ENCODE data around the gene PLCB1. TPM values are rescaled to one million over a fixed set of nuclear protein-coding genes. Genes with fewer than 3 reads are reported as not detected.

Gene PLCB1
- polyA plus RNA-seq, 1 experiment, result 13.5 TPM

Small RNAs within 50 kb of the gene (small RNA-seq; reads per million reads assigned to genes)
- gene AL445567.1 (ENCODE audit: insufficient read length, low read depth, low replicate concordance) (not detected), gene RNU105B (ENCODE audit: insufficient read length, low read depth, low replicate concordance) (not detected)

Other genes with a start within 250 kb of the PLCB1 start
- gene HAO1, start 191.8 kb upstream of the PLCB1 start, polyA plus RNA-seq (2011; rRNA removed), result not detected in 2 replicates
- 11.3 and 18.4 TPM in 2 replicates for gene TMX4, start 112.5 kb upstream of the PLCB1 start, polyA plus RNA-seq (2011; rRNA removed)

Measured in BJ (cell line).